ENCODE results near the gene VCPKMT.

The VCPKMT gene

GRCh38 chr14:50063876-50064420 is 52.4 kb downstream of the VCPKMT start:
- DNase-seq, result no peak

- no peak for DNase-seq
Observed at GRCh38 chr14:50062438-50063085, 53.8 kb downstream of the VCPKMT start.

GRCh38 chr14:50061664-50062437 is 54.5 kb downstream of the VCPKMT start:
- no peak for DNase-seq

- DNase-seq, result no peak
Observed at GRCh38 chr14:50060871-50061663, 55.3 kb downstream of the VCPKMT start.

- DNase-seq, result no peak
Observed at GRCh38 chr14:50059763-50060616, 56.4 kb downstream of the VCPKMT start.

Data from DMS79 (cell line).